H9 (cell line): ENCODE data around the gene C1QTNF3. TPM values are rescaled to one million over a fixed set of nuclear protein-coding genes. Genes with fewer than 3 reads are reported as not detected.

Experiments used
- DNase-seq: peaks from one replicate; pipeline ENCODE4 v3.0.0-alpha.2; 2017
- H2AFZ ChIP-seq: one replicate; pipeline ENCODE4 v1.6.1; 2013; ENCODE audit warnings: mild to moderate bottlenecking, low read length, control low read depth, moderate library complexity
- H2AK5ac ChIP-seq: 2 replicates; pipeline ENCODE4 v1.6.1; 2013; ENCODE audit warnings: low read length, control low read depth, mixed read lengths; ENCODE audit not compliant: insufficient read length
- H2BK120ac ChIP-seq: one replicate; pipeline ENCODE4 v1.6.1; 2013; ENCODE audit warnings: low read depth, mild to moderate bottlenecking, low read length, control low read depth, inconsistent platforms; ENCODE audit not compliant: poor library complexity, severe bottlenecking
- H2BK12ac ChIP-seq: 2 replicates; pipeline ENCODE4 v1.6.1; 2013; ENCODE audit warnings: low read length, control low read depth, mixed read lengths, low read depth; ENCODE audit not compliant: insufficient read length
- H2BK15ac ChIP-seq: 2 replicates; pipeline ENCODE4 v1.6.1; 2013; ENCODE audit warnings: low read depth, low read length, control low read depth
- H2BK20ac ChIP-seq: one replicate; pipeline ENCODE4 v1.6.1; 2013; ENCODE audit warnings: low read depth, mild to moderate bottlenecking, low read length, control low read depth, inconsistent platforms; ENCODE audit not compliant: poor library complexity, severe bottlenecking
- H2BK5ac ChIP-seq: 2 replicates; pipeline ENCODE4 v1.6.1; 2013; ENCODE audit warnings: low read length, control low read depth, mixed read lengths; ENCODE audit not compliant: insufficient read length
- H3K14ac ChIP-seq: 2 replicates; pipeline ENCODE4 v1.6.1; 2013; ENCODE audit warnings: low read length, control low read depth; ENCODE audit not compliant: insufficient read depth
- H3K18ac ChIP-seq: 2 replicates; pipeline ENCODE4 v1.6.1; 2013; ENCODE audit warnings: low read depth, mild to moderate bottlenecking, mixed read lengths, low read length, control low read depth; ENCODE audit not compliant: insufficient read length
- H3K23ac ChIP-seq: 2 replicates; pipeline ENCODE4 v1.6.1; 2013; ENCODE audit warnings: low read length, control low read depth, mixed read lengths, low read depth; ENCODE audit not compliant: insufficient read length
- H3K23me2 ChIP-seq: 2 replicates; pipeline ENCODE4 v1.6.1; 2013; ENCODE audit warnings: low read depth, mild to moderate bottlenecking, mixed read lengths, low read length, control low read depth; ENCODE audit not compliant: insufficient read length, poor library complexity, severe bottlenecking
- H3K27ac ChIP-seq: 2 replicates; pipeline ENCODE4 v1.5.1; 2013; ENCODE audit warnings: low read length, control low read depth, mixed read lengths, low read depth; ENCODE audit not compliant: insufficient read length
- H3K27me3 ChIP-seq: 2 replicates; pipeline ENCODE4 v1.6.1; 2013; ENCODE audit warnings: low read length, control low read depth, inconsistent platforms; ENCODE audit not compliant: insufficient read depth
- H3K4ac ChIP-seq: 2 replicates; pipeline ENCODE4 v1.6.1; 2013; ENCODE audit warnings: low read depth, mild to moderate bottlenecking, control low read depth, inconsistent platforms, low read length, moderate library complexity
- H3K4me1 ChIP-seq: 2 replicates; pipeline ENCODE4 v1.6.1; 2013; ENCODE audit warnings: low read length, control low read depth, inconsistent platforms; ENCODE audit not compliant: insufficient read depth
- H3K4me2 ChIP-seq: 2 replicates; pipeline ENCODE4 v1.6.1; 2013; ENCODE audit warnings: low read length, control low read depth, mixed read lengths; ENCODE audit not compliant: insufficient read length, insufficient read depth
- H3K56ac ChIP-seq: 2 replicates; pipeline ENCODE4 v1.6.1; 2013; ENCODE audit warnings: low read depth, mild to moderate bottlenecking, mixed read lengths, low read length, control low read depth; ENCODE audit not compliant: insufficient read length
- H3K79me1 ChIP-seq: 2 replicates; pipeline ENCODE4 v1.6.1; 2013; ENCODE audit warnings: low read depth, mild to moderate bottlenecking, moderate library complexity, low read length, control low read depth, inconsistent platforms; ENCODE audit not compliant: insufficient read depth, poor library complexity, severe bottlenecking
- H3K79me2 ChIP-seq: 2 replicates; pipeline ENCODE4 v1.6.1; 2013; ENCODE audit warnings: low read length, control low read depth, inconsistent platforms; ENCODE audit not compliant: insufficient read depth
- H3K9ac ChIP-seq: 2 replicates; pipeline ENCODE4 v1.6.1; 2013; ENCODE audit warnings: low read length, control low read depth, mixed read lengths; ENCODE audit not compliant: insufficient read length; ENCODE audit errors: extremely low read depth
- H3K9me3 ChIP-seq: one replicate; pipeline ENCODE4 v1.6.1; 2013; ENCODE audit warnings: low read depth, low read length, inconsistent platforms; ENCODE audit not compliant: control insufficient read depth
- H3T11ph ChIP-seq: one replicate; pipeline ENCODE4 v1.6.1; 2013; ENCODE audit warnings: mild to moderate bottlenecking, low read length, control low read depth, inconsistent platforms
- H4K20me1 ChIP-seq: one replicate; pipeline ENCODE4 v1.6.1; 2013; ENCODE audit not compliant: control insufficient read depth, insufficient read length, insufficient read depth
- H4K5ac ChIP-seq: 2 replicates; pipeline ENCODE4 v1.6.1; 2013; ENCODE audit warnings: low read depth, mild to moderate bottlenecking, mixed read lengths, low read length, control low read depth; ENCODE audit not compliant: insufficient read length
- H4K8ac ChIP-seq: replicated peaks from 2 replicates; pipeline ENCODE4 v1.6.1; 2013; ENCODE audit warnings: low read length, control low read depth, mixed read lengths, low read depth; ENCODE audit not compliant: insufficient read length
- H4K91ac ChIP-seq: 2 replicates; pipeline ENCODE4 v1.6.1; 2013; ENCODE audit warnings: low read depth, mild to moderate bottlenecking, moderate library complexity, mixed read lengths, low read length, control low read depth; ENCODE audit not compliant: insufficient read length
- H3K27ac Mint-ChIP-seq, 3 experiments: 2 replicates in 2 of 3; 3 replicates in 1 of 3; pipeline ENCODE4 v1.8.0; 2020 to 2021; ENCODE audit warnings: mixed read lengths in 3 of 3, mild to moderate bottlenecking in 1 of 3, moderate library complexity in 1 of 3
- H3K27me3 Mint-ChIP-seq: 2 replicates; pipeline ENCODE4 v1.8.0; 2021; ENCODE audit warnings: low read depth, mild to moderate bottlenecking, moderate library complexity, mixed read lengths
- H3K36me3 Mint-ChIP-seq, 3 experiments: 2 replicates in 2 of 3; 3 replicates in 1 of 3; pipeline ENCODE4 v1.8.0; 2020 to 2021; ENCODE audit warnings: low read depth in 3 of 3, mixed read lengths in 3 of 3; ENCODE audit not compliant: insufficient read depth in 1 of 3
- H3K4me1 Mint-ChIP-seq, 2 experiments: 2 replicates each; pipeline ENCODE4 v1.8.0; 2020; ENCODE audit warnings: mixed read lengths in 2 of 2
- H3K4me3 Mint-ChIP-seq, 2 experiments: 2 replicates in 1 of 2; 3 replicates in 1 of 2; pipeline ENCODE4 v1.8.0; 2020 to 2021; ENCODE audit warnings: mild to moderate bottlenecking in 2 of 2, mixed read lengths in 2 of 2, moderate library complexity in 1 of 2
- H3K9me3 Mint-ChIP-seq, 2 experiments: 2 replicates in 1 of 2; 3 replicates in 1 of 2; pipeline ENCODE4 v1.8.0; 2020; ENCODE audit warnings: mild to moderate bottlenecking in 2 of 2, mixed read lengths in 2 of 2, moderate library complexity in 1 of 2
- CTCF ChIP-seq: fragments of 200-600 bp; sonication (generic); conservative IDR thresholded peaks from 3 replicates; pipeline ENCODE4 v1.8.0; 2021; ENCODE audit warnings: antibody characterized with exemption, mild to moderate bottlenecking
- WGBS: extraction: QIAGEN DNeasy Blood & Tissue Kit; methylation state at CpG from one replicate; pipeline ENCODE4 v1.1.7; 2013; ENCODE audit warnings: missing lambda C conversion rate, low lambda C conversion rate, mixed read lengths; ENCODE audit not compliant: insufficient read length; ENCODE audit errors: extremely low coverage; 5-methylcytosine and 5-hydroxymethylcytosine counted together
- total RNA-seq: library from RNA; stranded (reverse); gene quantifications from 2 replicates; pipeline ENCODE4 v1.2.1, GENCODE V29; 2021

The C1QTNF3 gene
- total RNA-seq, 1 experiment from 2014 or later, result 1.1 TPM

DNA sequence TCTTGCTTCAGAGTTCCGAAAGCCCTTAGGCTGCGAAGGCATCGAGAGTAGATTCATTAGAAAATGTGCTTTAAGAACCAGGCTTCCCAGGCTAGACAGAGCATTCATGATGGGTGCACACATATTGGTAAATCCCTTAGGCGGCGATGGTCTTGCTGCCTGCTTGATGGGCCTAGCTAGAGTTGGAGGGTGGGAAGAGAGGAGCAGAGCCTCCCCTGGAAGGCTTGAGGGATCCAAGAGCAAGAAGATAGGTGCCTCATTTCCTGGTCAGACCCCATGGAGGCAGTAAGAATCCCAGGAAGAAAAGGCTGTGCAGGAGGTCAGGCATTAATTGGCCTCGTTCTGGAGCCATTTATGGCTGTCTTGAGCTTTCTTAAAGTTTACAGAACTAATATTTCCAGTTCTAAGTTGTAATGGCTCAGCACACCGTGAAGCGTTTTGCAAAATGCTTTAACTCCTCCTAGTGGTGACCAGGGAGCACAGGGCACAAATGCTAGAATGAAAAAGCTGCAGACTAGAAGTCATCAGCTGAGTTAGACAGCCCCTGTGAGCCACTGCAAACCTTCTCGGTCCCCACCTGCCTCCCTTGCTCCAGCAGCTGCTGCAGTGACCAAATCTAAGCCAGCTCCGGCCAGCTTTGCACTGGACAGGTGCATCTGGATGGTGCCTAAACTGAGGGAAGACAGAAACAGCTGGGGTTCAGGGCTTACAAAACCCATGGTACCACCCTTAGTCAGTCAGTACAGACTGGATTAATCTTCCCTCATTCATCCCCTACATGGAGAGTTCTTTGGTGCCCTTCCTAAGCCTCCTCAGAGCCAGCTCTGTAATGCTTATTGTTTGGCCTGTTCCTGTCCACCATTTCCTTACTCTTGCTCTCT is 73.2 kb downstream of the C1QTNF3 start:
- H3K27ac Mint-ChIP-seq, result no peak overlapping the region
- H2AFZ ChIP-seq, result no peak overlapping the region
- H3K36me3 Mint-ChIP-seq, result no peaks in the 10 kb centered on the region

More for the DNA sequence above, 73.2 kb downstream of the C1QTNF3 start:
- Mint-ChIP-seq H3K9me3 (no peaks in the 10 kb centered on the region), H3K4me3 (no peak overlapping the region), H3K27me3 (no peaks in the 10 kb centered on the region), H3K4me1 (peaks cover 12 to 23% of the 10 kb centered on the region in 2 experiments)
- Histone ChIP-seq H2BK20ac (no peak overlapping the region), H4K5ac (no peak overlapping the region), H4K20me1 (no peaks in the 10 kb centered on the region), H3K4me1 (no peaks in the 10 kb centered on the region), H4K8ac (no peak overlapping the region), H3T11ph (no peak overlapping the region), H3K56ac (no peak overlapping the region), H3K23ac (no peak overlapping the region), H4K91ac (no peak overlapping the region), H3K4me2 (no peak overlapping the region), H2AK5ac (no peak overlapping the region), H2BK5ac (no peak overlapping the region), H3K27me3 (no peaks in the 10 kb centered on the region), H2BK12ac (no peak overlapping the region), H3K18ac (no peak overlapping the region), H3K9me3 (no peaks in the 10 kb centered on the region), H3K79me1 (no peaks in the 10 kb centered on the region), H2BK120ac (no peak overlapping the region), H3K23me2 (no peaks in the 10 kb centered on the region), H3K14ac (no peak overlapping the region), H3K79me2 (no peaks in the 10 kb centered on the region), H3K9ac (no peak overlapping the region), H2BK15ac (no peak overlapping the region), H3K27ac (no peak overlapping the region), H3K4ac (no peak overlapping the region)
- WGBS, result no CpG with 5 or more reads among the region's 10 CpGs
- TF ChIP-seq CTCF, result peak; percentile 86
- DNase-seq, result peak; percentile 51
